ENCODE measurements around the gene PFDN6. TPM values are rescaled to one million over a fixed set of nuclear protein-coding genes. Genes with fewer than 3 reads are reported as not detected.
"Not testable (repeated sequence)": the region's sequence is repeated elsewhere in the genome, so short reads cannot be mapped to it uniquely, and the experiment has no call there.

PFDN6 gene
- total RNA-seq, 1 donor from 2014 or later: 52.1 TPM

DNA sequence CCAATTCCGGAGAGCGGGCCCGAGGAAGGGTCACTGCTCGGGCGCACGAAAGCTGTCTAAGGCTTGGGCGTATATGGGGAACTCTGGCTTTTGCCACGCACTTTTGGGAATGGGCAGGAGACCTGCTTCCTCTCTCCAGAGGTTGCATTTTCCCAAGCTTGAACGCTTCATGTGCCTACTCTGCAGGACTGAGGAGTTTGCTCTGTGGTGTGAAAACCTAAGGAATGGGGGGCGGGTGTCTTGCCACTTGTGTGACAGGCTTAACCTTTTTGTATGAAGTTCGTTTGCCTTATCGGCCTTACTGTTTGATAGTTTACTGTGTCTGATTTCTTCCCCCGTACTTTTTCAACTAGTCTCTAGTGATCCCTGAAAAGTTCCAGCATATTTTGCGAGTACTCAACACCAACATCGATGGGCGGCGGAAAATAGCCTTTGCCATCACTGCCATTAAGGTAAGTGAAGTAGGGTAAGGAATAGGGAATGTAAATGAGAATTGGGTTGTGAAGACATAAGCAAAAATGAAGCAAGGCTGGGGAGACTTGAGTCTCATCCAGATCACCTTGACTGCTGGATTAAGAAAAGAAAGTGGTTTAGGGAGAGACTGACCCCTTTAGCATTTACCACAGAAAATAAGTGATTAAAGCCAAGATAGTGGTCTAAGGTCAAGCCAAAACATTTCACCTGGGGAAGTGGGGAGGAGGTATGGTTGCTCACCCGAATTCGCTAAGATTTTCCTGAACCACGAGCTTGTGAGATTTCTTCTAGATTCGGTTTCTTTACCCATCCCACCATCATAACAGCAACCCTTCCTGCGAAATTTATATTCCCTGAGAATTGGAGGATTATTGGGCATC is 16.9 kb upstream of the PFDN6 start:
- Mint-ChIP-seq H3K27ac (peak overlapping the region; percentile 99), H3K4me3 (ENCODE audit: low read depth) (peak overlapping the region; percentile 100), H3K27me3 (no peaks in the 10 kb centered on the region), H3K36me3 (ENCODE audit: insufficient read depth) (peaks cover 22% of the 10 kb centered on the region), H3K4me1 (ENCODE audit: low read depth) (peaks cover 33% of the 10 kb centered on the region), H3K9me3 (ENCODE audit: low read depth) (no peaks in the 10 kb centered on the region)
- DNase-seq (ENCODE audit: low spot score, unreplicated experiment): no peak
- TF ChIP-seq CTCF (IDR thresholded peaks at IDR 0.05; ENCODE audit: unreplicated experiment): no peak

GRCh38 chr6:33273129-33273923 is 16.1 kb upstream of the PFDN6 start:
- Mint-ChIP-seq H3K4me1 (ENCODE audit: low read depth) (peaks cover 36% of the 10 kb centered on the region), H3K27me3 (no peaks in the 10 kb centered on the region), H3K36me3 (ENCODE audit: insufficient read depth) (peaks cover 17% of the 10 kb centered on the region), H3K9me3 (ENCODE audit: low read depth) (no peaks in the 10 kb centered on the region), H3K27ac (peak overlapping the region; percentile 99), H3K4me3 (ENCODE audit: low read depth) (peak overlapping the region; percentile 100)
- DNase-seq (ENCODE audit: low spot score, unreplicated experiment): no peak
- TF ChIP-seq CTCF (IDR thresholded peaks at IDR 0.05; ENCODE audit: unreplicated experiment): no peak

DNA sequence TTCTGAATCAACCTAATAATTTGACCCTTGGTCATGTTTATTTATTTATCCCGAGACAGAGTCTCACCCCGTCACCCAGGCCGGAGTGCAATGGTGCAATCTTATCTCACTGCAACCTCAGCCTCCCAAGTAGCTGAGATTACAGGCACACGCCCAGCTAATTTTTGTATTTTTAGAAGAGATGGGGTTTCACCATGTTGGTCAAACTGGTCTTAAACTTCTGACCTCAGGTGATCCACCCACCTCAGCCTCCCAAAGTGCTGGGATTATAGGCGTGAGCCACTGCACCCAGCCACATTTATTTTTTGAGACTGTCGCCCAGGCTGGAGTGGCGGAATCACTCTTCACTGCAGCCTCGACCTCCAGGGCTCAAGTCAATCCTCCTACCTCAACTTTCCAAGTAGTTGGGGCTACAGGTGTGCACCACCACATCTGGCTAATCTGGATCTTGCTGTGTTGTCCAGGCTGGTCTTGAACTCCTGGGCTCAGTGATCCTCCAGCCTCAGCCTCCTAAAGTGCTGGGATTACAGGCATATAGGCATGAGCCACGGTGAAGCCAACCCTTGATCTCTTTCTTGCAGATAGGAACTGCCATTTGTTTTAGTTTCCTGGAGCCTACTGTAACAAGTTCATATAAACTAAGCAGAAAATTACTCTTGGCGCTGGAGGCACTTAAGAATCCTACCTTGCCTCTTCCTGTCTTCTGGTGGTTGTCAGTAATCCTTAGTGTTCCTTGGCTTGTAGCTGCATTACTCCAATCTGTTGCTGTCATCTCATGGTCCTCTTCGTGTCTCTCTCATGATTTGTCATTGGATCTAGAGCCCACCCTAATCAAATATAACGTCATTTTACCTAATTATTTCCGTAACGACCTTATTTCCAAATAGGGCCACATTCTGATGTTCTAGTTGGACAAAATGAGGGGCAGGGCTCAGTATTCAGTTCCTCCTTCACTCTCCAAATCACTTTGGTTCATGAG is 15.2 kb upstream of the PFDN6 start:
- H3K4me1 Mint-ChIP-seq (ENCODE audit: low read depth): peaks cover 36% of the 10 kb centered on the region
- H3K9me3 Mint-ChIP-seq (ENCODE audit: low read depth): no peaks in the 10 kb centered on the region
- peak overlapping the region; percentile 69 for H3K27ac Mint-ChIP-seq
- peaks cover 17% of the 10 kb centered on the region for H3K36me3 Mint-ChIP-seq (ENCODE audit: insufficient read depth)
- H3K27me3 Mint-ChIP-seq: no peaks in the 10 kb centered on the region
- TF ChIP-seq CTCF (IDR thresholded peaks at IDR 0.05; ENCODE audit: unreplicated experiment): no peak
- peak overlapping the region; percentile 100 for H3K4me3 Mint-ChIP-seq (ENCODE audit: low read depth)
- DNase-seq (ENCODE audit: low spot score, unreplicated experiment): no peak

DNA sequence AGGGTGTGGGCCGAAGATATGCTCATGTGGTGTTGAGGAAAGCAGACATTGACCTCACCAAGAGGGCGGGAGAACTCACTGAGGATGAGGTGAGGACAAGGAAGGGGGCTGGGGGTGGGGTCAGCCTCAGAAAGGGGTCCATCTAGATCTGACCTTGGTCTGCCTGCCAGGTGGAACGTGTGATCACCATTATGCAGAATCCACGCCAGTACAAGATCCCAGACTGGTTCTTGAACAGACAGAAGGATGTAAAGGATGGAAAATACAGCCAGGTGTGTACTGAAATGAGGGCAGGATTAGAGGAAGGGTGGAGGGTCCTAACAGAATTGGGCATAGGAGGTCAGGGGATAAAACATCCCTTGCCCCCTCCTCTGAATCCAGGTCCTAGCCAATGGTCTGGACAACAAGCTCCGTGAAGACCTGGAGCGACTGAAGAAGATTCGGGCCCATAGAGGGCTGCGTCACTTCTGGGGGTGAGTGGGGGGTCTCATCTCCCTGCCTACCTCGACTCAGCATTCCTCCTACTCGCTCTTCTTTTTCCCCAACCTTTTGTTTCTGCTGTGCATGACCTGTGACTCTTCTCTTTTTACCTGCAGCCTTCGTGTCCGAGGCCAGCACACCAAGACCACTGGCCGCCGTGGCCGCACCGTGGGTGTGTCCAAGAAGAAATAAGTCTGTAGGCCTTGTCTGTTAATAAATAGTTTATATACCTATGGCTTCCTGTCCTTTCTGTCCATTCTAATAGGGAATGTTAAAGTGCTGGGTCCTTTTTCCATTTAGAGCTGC is 13.4 kb upstream of the PFDN6 start:
- Mint-ChIP-seq H3K36me3 (ENCODE audit: insufficient read depth) (peaks cover 17% of the 10 kb centered on the region), H3K4me3 (ENCODE audit: low read depth) (peak overlapping the region; percentile 74), H3K27ac (peak overlapping the region; percentile 92), H3K4me1 (ENCODE audit: low read depth) (peaks cover 32% of the 10 kb centered on the region)
- not testable (repeated sequence) for H3K27me3 Mint-ChIP-seq; DNase-seq (ENCODE audit: low spot score, unreplicated experiment); H3K9me3 Mint-ChIP-seq (ENCODE audit: low read depth)

DNA sequence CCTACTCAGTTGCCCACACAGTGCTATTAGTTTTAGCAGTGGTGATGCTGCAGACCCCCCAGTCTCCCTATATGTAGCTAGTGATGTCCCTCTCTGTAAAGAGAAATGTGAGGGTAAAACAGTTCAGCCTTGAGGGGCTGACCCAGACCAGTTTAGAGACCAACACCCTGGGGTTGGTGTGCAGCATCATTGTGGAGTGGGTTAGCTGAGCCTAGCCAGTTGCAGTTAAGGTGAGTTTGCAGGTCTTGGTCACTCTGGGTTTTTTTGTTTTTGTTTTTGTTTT is 12.9 kb upstream of the PFDN6 start:
- no peaks in the 10 kb centered on the region for H3K27me3 Mint-ChIP-seq
- H3K4me3 Mint-ChIP-seq (ENCODE audit: low read depth): peak overlapping the region; percentile 74
- H3K27ac Mint-ChIP-seq: peak overlapping the region; percentile 92
- no peak for DNase-seq (ENCODE audit: low spot score, unreplicated experiment)
- TF ChIP-seq CTCF (IDR thresholded peaks at IDR 0.05; ENCODE audit: unreplicated experiment): no peak
- peaks cover 32% of the 10 kb centered on the region for H3K4me1 Mint-ChIP-seq (ENCODE audit: low read depth)
- peaks cover 17% of the 10 kb centered on the region for H3K36me3 Mint-ChIP-seq (ENCODE audit: insufficient read depth)
- H3K9me3 Mint-ChIP-seq (ENCODE audit: low read depth): no peaks in the 10 kb centered on the region

Data from progenitor cell of endocrine pancreas (in vitro differentiated cells).